Transverse colon (tissue), 3 donors: ENCODE measurements around the gene TM4SF18.

Experiments used
- CTCF ChIP-seq, 5 experiments: fragments of 200-600 bp in 3 of 5; fragments of 450-650 bp in 2 of 5; sonication (generic) in 3 of 5; IDR thresholded peaks; 1 replicate in 2 of 5; 2 replicates in 3 of 5; pipeline ENCODE4 v1.5.1; 2016 to 2017; ENCODE audit warnings: antibody characterized with exemption in 5 of 5, inconsistent platforms in 3 of 5, mild to moderate bottlenecking in 2 of 5, moderate library complexity in 1 of 5
- POLR2A ChIP-seq: fragments of 450-650 bp; IDR thresholded peaks from one replicate; pipeline ENCODE4 v1.6.1; 2016; ENCODE audit warnings: antibody characterized with exemption, mild to moderate bottlenecking, moderate library complexity

GRCh38 chr3:149313542-149313941 lies 19.9 kb downstream of the TM4SF18 start:
- TF ChIP-seq POLR2A (no peak), CTCF (IDR thresholded peaks at IDR 0.05) (no peak)
